Activated T-cell treated with anti-CD3 and anti-CD28 coated beads, Interleukin-2, amount 50 U/mL, for 72 hours (primary cell): ENCODE results near the gene AK9. TPM values are rescaled to one million over a fixed set of nuclear protein-coding genes. Genes with fewer than 3 reads are reported as not detected.
"Not testable (repeated sequence)": the region's sequence is repeated elsewhere in the genome, so short reads cannot be mapped to it uniquely, and the experiment has no call there.

ENCODE experiments used
- ATAC-seq, 2 donors: fragments of 150-1000 bp; cut with Tn5 transposase; replicated peaks in 1 of 2; 2 replicates each; pipeline ENCODE4 v1.10.0; 2021; ENCODE audit warnings: moderate library complexity in 2 of 2, mild to moderate bottlenecking in 1 of 2
- DNase-seq, 2 donors: peaks; one replicate each; pipeline ENCODE4 v3.0.0; 2021 to 2022; ENCODE audit warnings: mixed read lengths in 1 of 2
- H3K27ac Mint-ChIP-seq: one replicate; pipeline ENCODE4 v1.8.0; 2022; ENCODE audit warnings: mild to moderate bottlenecking, moderate library complexity, mixed read lengths
- H3K27me3 Mint-ChIP-seq: one replicate; pipeline ENCODE4 v1.8.0; 2022; ENCODE audit warnings: low read depth, mixed read lengths
- H3K36me3 Mint-ChIP-seq, 2 donors: one replicate each; pipeline ENCODE4 v1.8.0; 2022; ENCODE audit warnings: mixed read lengths in 2 of 2, mild to moderate bottlenecking in 1 of 2; ENCODE audit not compliant: insufficient read depth in 2 of 2
- H3K4me1 Mint-ChIP-seq: one replicate; pipeline ENCODE4 v1.8.0; 2022; ENCODE audit warnings: low read depth, mixed read lengths
- H3K4me3 Mint-ChIP-seq, 2 donors: one replicate each; pipeline ENCODE4 v1.8.0; 2022; ENCODE audit warnings: mild to moderate bottlenecking in 2 of 2, mixed read lengths in 2 of 2, moderate library complexity in 2 of 2
- H3K9me3 Mint-ChIP-seq, 2 donors: one replicate each; pipeline ENCODE4 v1.8.0; 2022; ENCODE audit warnings: mixed read lengths in 2 of 2
- total RNA-seq, 2 donors: library from RNA; stranded (reverse); gene quantifications; one replicate each; pipeline ENCODE4 v1.2.3, GENCODE V29; 2022

AK9 gene
- total RNA-seq, 2 donors from 2014 or later: 6.4 to 11.5 TPM

DNA sequence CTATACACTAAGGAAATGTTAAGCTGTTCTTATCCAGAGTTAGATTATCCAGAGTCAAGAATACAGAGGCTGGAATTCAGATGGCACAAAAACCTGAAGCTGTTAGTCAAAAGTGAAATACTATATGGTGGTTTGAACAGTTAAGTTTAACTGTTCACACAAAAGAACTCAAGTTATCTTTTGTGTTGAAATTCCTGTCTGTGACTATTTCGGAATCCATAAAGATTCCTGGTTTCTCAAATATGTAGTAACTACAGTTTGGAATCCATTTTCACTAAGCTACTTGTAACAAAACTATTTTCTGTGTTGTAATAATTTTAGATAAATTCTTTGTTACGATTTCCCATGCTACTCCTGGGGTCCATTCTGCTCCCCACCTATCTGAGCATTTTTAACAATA is 24.6 kb upstream of the AK9 start:
- no peak overlapping the region for H3K27ac Mint-ChIP-seq
- H3K9me3 Mint-ChIP-seq: no peaks in the 10 kb centered on the region
- DNase-seq (no peak), ATAC-seq (no peak)
- H3K4me1 Mint-ChIP-seq: peaks cover 10% of the 10 kb centered on the region
- H3K36me3 Mint-ChIP-seq: no peaks in the 10 kb centered on the region
- no peaks in the 10 kb centered on the region for H3K27me3 Mint-ChIP-seq
- H3K4me3 Mint-ChIP-seq: no peak overlapping the region

- no peak overlapping the region for H3K27ac Mint-ChIP-seq
- peaks cover 10% of the 10 kb centered on the region for H3K4me1 Mint-ChIP-seq
- no peaks in the 10 kb centered on the region for H3K9me3 Mint-ChIP-seq
- DNase-seq (no peak), ATAC-seq (no peak)
- H3K27me3 Mint-ChIP-seq: no peaks in the 10 kb centered on the region
- no peak overlapping the region for H3K4me3 Mint-ChIP-seq
- no peaks in the 10 kb centered on the region for H3K36me3 Mint-ChIP-seq
These were observed 23.6 kb upstream of the AK9 start for GRCh38 chr6:109714611-109715010.

GRCh38 chr6:109714166-109714565 is 23.2 kb upstream of the AK9 start:
- ATAC-seq (no peak), DNase-seq (no peak)
- Mint-ChIP-seq H3K9me3 (no peaks in the 10 kb centered on the region), H3K36me3 (no peaks in the 10 kb centered on the region), H3K27me3 (no peaks in the 10 kb centered on the region), H3K4me1 (peaks cover 10% of the 10 kb centered on the region), H3K27ac (no peak overlapping the region), H3K4me3 (no peak overlapping the region)

DNA sequence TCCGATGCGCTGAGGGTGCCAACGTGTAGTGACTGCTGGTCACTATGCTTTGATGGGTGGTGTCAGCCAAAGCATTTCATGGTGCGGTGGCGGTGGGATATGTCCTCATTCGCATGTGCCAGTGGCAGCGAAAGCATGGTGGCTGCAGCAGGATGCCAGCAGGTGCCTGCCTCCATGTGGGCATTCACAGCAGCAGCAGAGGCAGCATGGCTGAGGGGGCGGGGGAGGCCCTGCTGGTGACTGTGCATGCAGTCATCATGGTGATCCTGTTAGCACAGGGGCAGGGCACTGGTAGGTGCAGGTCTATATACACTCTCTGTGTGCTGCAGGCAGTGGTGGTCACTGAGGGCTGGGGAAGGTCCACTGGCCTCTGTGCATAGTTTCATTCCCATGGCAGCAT is 22.1 kb upstream of the AK9 start:
- peaks cover 10% of the 10 kb centered on the region for H3K4me1 Mint-ChIP-seq
- H3K36me3 Mint-ChIP-seq: peaks cover 2% of the 10 kb centered on the region in 2 donors
- H3K27me3 Mint-ChIP-seq: no peaks in the 10 kb centered on the region
- peaks cover 0 to 4% of the 10 kb centered on the region in 2 donors for H3K9me3 Mint-ChIP-seq
- H3K27ac Mint-ChIP-seq: no peak overlapping the region
- peak; percentile 65 to 75 for ATAC-seq
- H3K4me3 Mint-ChIP-seq: no peak overlapping the region
- peak; percentile 21 to 33 for DNase-seq

DNA sequence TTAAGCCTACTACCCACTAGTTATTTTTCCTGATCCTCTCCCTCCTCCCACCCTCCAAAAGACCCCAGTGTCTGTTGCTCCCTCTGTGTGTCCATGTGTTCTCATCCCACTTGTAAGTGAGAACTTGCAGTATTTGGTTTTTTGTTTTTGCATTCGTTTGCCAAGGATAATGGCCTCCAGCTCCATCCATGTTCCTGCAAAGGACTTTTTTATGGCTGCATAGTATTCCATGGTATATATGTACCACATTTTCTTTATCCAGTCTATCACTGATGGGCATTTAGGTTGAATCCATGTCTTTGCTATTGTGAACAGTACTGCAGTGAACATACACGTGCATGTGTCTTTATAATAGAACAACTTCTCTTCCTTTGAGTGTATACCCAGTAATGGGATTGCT is 17.1 kb upstream of the AK9 start:
- not testable (repeated sequence) for ATAC-seq, H3K27me3 Mint-ChIP-seq, H3K9me3 Mint-ChIP-seq, H3K27ac Mint-ChIP-seq, H3K36me3 Mint-ChIP-seq, H3K4me3 Mint-ChIP-seq, DNase-seq
- peaks cover 17% of the 10 kb centered on the region for H3K4me1 Mint-ChIP-seq

GRCh38 chr6:109706513-109706912 is 15.5 kb upstream of the AK9 start:
- no peaks in the 10 kb centered on the region for H3K27me3 Mint-ChIP-seq
- H3K9me3 Mint-ChIP-seq: peaks cover 0 to 4% of the 10 kb centered on the region in 2 donors
- ATAC-seq: no peak
- peaks cover 2% of the 10 kb centered on the region in 2 donors for H3K36me3 Mint-ChIP-seq
- no peak for DNase-seq
- peaks cover 11% of the 10 kb centered on the region for H3K4me1 Mint-ChIP-seq
- no peak overlapping the region for H3K27ac Mint-ChIP-seq
- no peak overlapping the region for H3K4me3 Mint-ChIP-seq

DNA sequence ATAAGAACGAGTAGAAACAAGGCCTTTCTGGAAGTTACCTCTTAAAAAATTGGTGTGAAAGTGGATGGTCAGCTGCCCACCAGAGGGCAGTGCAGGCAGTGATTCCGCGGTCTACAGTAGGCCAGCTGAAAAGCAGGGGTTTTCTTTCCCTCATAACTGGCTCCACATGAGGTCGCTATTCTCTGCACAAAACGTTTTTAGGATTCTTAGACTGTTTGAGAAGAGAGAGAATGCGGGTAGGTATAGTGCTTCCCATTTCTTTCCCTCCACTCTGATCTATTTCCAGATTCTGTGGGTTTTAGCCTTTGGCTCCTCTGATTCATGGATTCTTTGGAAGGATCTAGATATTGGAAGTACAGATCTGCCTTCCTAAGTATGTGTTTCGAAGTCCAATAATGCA is 14.3 kb upstream of the AK9 start:
- Mint-ChIP-seq H3K9me3 (peaks cover 0 to 4% of the 10 kb centered on the region in 2 donors), H3K36me3 (peaks cover 2% of the 10 kb centered on the region in 2 donors), H3K4me1 (peaks cover 11% of the 10 kb centered on the region), H3K4me3 (no peak overlapping the region), H3K27me3 (no peaks in the 10 kb centered on the region), H3K27ac (no peak overlapping the region)
- DNase-seq (peak; percentile 79 to 80), ATAC-seq (peak; percentile 97 to 99)

DNA sequence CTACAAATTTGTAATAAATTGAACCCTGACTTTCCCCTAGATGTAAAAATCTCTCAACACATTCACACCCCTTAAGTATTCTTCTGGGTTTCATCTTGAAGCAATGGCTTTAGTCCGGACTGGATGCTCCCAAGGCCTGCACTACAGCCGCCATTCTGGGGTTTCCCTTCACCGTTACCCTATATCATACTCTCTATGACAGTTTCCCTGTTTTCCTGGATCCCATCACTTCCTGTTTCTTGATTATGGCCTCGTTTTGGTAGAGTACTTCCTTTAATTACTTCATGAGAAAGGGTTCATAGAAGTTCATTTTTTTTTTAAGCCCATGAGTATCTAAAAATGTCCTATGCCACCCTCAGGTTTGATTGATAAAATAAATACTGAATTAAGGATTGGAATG is 11.8 kb upstream of the AK9 start:
- no peaks in the 10 kb centered on the region for H3K27me3 Mint-ChIP-seq
- peaks cover 11% of the 10 kb centered on the region for H3K4me1 Mint-ChIP-seq
- ATAC-seq (no peak), DNase-seq (no peak)
- peak overlapping the region; percentile 13 for H3K27ac Mint-ChIP-seq
- no peak overlapping the region for H3K4me3 Mint-ChIP-seq
- no peaks in the 10 kb centered on the region for H3K36me3 Mint-ChIP-seq
- no peaks in the 10 kb centered on the region for H3K9me3 Mint-ChIP-seq

DNA sequence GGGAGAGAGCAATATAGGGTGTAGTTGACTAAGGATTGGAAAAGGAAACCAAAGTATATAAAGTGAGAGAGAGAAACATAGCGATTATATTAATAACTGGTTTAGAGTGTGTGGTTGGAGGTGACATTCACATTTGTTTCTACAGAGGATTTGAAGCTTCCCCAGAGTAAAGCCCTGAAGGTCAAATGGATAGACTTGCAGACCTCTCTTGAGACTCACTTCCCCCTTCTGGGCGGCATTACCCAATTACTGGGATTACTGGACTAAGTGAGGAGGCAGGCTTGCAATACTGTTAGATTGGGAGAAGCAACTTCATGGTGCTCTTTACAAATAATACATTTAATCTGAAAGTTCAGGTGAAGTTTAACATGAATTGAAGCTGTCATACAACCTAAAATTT is 10.8 kb upstream of the AK9 start:
- no peaks in the 10 kb centered on the region for H3K27me3 Mint-ChIP-seq
- H3K9me3 Mint-ChIP-seq: no peaks in the 10 kb centered on the region
- ATAC-seq (no peak), DNase-seq (no peak)
- H3K4me3 Mint-ChIP-seq: no peak overlapping the region
- peaks cover 11% of the 10 kb centered on the region for H3K4me1 Mint-ChIP-seq
- no peaks in the 10 kb centered on the region for H3K36me3 Mint-ChIP-seq
- no peak overlapping the region for H3K27ac Mint-ChIP-seq

DNA sequence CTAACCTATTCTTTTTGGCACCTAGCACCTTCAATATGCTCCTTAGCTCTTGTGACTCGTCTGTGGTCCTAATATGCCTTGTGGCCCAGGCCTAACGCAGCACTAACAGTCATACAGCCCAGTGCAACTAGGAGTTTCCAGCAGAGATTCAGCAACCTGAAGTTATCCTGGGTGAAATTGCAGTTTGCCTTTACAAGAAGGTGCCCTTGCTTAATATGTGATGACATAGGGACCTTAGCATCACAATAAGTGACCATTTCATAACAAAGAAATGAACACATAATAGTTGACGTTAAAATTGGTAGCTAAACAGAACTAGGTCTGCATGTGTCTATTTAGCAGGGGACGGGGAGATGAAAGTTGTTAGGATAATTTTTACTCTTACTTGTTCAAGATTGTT is 10.2 kb upstream of the AK9 start:
- ATAC-seq: no peak
- no peak for DNase-seq
- Mint-ChIP-seq H3K4me3 (no peak overlapping the region), H3K27ac (no peak overlapping the region), H3K27me3 (no peaks in the 10 kb centered on the region), H3K9me3 (no peaks in the 10 kb centered on the region), H3K4me1 (peaks cover 11% of the 10 kb centered on the region), H3K36me3 (peaks cover 0 to 2% of the 10 kb centered on the region in 2 donors)

DNA sequence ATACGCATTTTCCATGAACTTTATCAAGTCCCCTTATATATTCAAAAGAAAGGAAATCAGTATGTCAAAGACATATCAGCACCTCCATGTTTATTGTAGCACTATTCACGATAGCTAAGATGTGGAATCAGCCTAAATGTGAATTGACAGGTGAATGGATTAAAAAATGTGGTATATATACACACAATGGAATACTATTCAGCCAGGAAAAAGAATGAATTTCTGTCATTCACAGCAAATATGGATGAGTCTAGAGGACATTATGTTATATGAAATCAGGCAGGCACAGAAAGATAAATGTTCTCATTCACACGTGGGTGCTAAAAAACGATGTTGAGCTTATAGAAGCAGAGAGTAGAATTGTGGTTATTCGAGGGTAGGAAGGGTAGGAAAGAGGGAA is 5.4 kb upstream of the AK9 start:
- peaks cover 20% of the 10 kb centered on the region for H3K4me1 Mint-ChIP-seq
- no peak for ATAC-seq
- no peak overlapping the region for H3K27ac Mint-ChIP-seq
- no peak for DNase-seq
- no peaks in the 10 kb centered on the region for H3K27me3 Mint-ChIP-seq
- H3K4me3 Mint-ChIP-seq: no peak overlapping the region
- no peaks in the 10 kb centered on the region for H3K9me3 Mint-ChIP-seq
- H3K36me3 Mint-ChIP-seq: peaks cover 0 to 8% of the 10 kb centered on the region in 2 donors

DNA sequence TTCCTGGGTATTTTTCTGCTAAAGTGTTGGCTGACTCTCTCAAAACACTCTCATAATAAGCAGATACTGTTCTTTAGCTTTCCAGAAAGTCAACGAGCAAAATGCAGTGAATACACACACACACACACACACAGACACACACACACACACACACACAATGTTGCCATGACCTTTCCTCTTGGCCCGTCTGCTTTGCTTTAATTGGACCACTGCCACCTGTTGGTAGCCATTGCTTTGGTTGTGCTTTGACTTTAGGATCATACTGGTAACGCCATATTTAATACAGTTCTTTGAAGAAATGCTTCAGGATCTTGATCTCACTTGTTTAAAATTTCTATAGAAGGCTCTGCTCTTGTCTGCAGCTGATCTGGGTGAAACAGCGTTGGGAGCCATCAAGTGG is 4.5 kb upstream of the AK9 start:
- ATAC-seq (no peak), DNase-seq (peak in 1 of 2 donors; percentile 12)
- Mint-ChIP-seq H3K27me3 (no peaks in the 10 kb centered on the region), H3K4me1 (peaks cover 20% of the 10 kb centered on the region), H3K27ac (no peak overlapping the region), H3K4me3 (no peak overlapping the region), H3K36me3 (peaks cover 0 to 10% of the 10 kb centered on the region in 2 donors), H3K9me3 (no peaks in the 10 kb centered on the region)

DNA sequence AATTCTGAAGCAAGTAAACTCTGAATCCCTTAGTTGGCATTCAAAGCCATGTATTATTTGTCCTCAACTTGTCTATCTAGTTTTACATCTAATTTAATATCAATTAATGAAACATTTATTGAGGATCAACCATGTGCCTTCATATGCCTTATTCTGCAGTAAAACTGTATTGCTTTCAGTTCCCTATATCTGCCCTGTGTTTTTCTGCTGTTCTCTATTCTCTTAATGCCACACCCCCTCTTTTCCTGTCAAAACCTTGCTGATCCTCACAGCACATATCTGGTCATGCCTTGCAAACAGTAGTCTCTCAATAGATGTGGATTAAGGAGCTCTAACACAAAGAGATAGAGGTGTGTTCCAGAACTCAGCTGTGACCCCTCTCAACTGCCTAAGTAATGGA is 2.1 kb upstream of the AK9 start:
- peaks cover 0 to 10% of the 10 kb centered on the region in 2 donors for H3K36me3 Mint-ChIP-seq
- H3K4me1 Mint-ChIP-seq: peaks cover 31% of the 10 kb centered on the region
- ATAC-seq: no peak
- no peaks in the 10 kb centered on the region for H3K27me3 Mint-ChIP-seq
- no peak for DNase-seq
- H3K27ac Mint-ChIP-seq: no peak overlapping the region
- no peaks in the 10 kb centered on the region for H3K9me3 Mint-ChIP-seq
- no peak overlapping the region for H3K4me3 Mint-ChIP-seq

DNA sequence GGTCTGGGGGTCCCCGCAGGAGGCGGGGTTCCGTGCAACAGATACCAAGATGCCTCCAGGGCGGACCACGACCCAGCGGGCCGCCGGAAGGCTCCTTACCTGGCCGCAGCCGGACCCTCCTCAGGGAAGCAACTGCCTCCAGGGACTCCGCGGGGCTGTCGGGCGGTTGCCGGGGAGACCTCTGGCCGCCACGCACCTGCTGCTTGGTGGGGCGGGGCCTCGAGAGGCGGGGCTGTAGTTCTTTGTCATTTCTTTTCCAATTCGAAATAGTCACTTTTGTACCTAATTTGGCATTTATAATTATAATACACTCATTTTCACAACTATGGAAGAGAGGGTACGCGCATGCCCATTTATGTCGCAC is 647 bp downstream of the AK9 start:
- peaks cover 0 to 2% of the 10 kb centered on the region in 2 donors for H3K36me3 Mint-ChIP-seq
- ATAC-seq (peak; percentile 45 to 58), DNase-seq (peak; percentile 71 to 77)
- no peaks in the 10 kb centered on the region for H3K9me3 Mint-ChIP-seq
- peaks cover 46% of the 10 kb centered on the region for H3K4me1 Mint-ChIP-seq
- no peaks in the 10 kb centered on the region for H3K27me3 Mint-ChIP-seq
- peak overlapping the region; percentile 85 for H3K27ac Mint-ChIP-seq
- H3K4me3 Mint-ChIP-seq: peak overlapping the region; percentile 90 to 96
